Measurements from ENCODE around the gene MACF1. TPM values are rescaled to one million over a fixed set of nuclear protein-coding genes. Genes with fewer than 3 reads are reported as not detected.

MACF1 gene
- total RNA-seq, 1 donor from 2014 or later: 431 TPM

DNA sequence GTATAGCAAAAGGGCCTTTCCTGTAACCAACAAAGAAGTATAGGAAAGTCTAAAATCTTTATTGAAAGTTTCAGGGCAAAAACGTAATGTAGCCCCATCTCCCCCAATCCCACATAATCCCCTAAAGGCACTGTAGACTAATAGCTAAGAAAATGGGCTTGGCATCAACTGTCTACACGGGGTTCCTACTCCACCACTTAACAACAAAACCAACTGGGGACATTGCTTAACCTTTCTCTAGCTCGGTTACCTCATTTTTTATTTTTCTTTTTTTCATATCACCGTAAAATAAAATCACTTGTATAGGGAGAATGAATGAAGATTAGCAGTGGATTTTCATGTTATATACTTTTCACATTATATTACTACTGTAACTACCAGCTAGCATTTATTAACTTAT is 12.3 kb downstream of the MACF1 start:
- no peak overlapping the region for H3K27ac Mint-ChIP-seq (ENCODE audit: unreplicated experiment)
- TF ChIP-seq, protein P1, sequence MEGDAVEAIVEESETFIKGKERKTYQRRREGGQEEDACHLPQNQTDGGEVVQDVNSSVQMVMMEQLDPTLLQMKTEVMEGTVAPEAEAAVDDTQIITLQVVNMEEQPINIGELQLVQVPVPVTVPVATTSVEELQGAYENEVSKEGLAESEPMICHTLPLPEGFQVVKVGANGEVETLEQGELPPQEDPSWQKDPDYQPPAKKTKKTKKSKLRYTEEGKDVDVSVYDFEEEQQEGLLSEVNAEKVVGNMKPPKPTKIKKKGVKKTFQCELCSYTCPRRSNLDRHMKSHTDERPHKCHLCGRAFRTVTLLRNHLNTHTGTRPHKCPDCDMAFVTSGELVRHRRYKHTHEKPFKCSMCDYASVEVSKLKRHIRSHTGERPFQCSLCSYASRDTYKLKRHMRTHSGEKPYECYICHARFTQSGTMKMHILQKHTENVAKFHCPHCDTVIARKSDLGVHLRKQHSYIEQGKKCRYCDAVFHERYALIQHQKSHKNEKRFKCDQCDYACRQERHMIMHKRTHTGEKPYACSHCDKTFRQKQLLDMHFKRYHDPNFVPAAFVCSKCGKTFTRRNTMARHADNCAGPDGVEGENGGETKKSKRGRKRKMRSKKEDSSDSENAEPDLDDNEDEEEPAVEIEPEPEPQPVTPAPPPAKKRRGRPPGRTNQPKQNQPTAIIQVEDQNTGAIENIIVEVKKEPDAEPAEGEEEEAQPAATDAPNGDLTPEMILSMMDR (IDR thresholded peaks at IDR 0.05): no peak
- H3K36me3 Mint-ChIP-seq (ENCODE audit: unreplicated experiment): peaks cover 2% of the 10 kb centered on the region
- H3K9me3 Mint-ChIP-seq (ENCODE audit: unreplicated experiment): no peaks in the 10 kb centered on the region
- peaks cover 62% of the 10 kb centered on the region for H3K4me1 Mint-ChIP-seq (ENCODE audit: unreplicated experiment)
- H3K4me3 Mint-ChIP-seq (ENCODE audit: unreplicated experiment): no peak overlapping the region
- no peak for DNase-seq (ENCODE audit: extremely low spot score, unreplicated experiment)
- no peaks in the 10 kb centered on the region for H3K27me3 Mint-ChIP-seq (ENCODE audit: unreplicated experiment)

DNA sequence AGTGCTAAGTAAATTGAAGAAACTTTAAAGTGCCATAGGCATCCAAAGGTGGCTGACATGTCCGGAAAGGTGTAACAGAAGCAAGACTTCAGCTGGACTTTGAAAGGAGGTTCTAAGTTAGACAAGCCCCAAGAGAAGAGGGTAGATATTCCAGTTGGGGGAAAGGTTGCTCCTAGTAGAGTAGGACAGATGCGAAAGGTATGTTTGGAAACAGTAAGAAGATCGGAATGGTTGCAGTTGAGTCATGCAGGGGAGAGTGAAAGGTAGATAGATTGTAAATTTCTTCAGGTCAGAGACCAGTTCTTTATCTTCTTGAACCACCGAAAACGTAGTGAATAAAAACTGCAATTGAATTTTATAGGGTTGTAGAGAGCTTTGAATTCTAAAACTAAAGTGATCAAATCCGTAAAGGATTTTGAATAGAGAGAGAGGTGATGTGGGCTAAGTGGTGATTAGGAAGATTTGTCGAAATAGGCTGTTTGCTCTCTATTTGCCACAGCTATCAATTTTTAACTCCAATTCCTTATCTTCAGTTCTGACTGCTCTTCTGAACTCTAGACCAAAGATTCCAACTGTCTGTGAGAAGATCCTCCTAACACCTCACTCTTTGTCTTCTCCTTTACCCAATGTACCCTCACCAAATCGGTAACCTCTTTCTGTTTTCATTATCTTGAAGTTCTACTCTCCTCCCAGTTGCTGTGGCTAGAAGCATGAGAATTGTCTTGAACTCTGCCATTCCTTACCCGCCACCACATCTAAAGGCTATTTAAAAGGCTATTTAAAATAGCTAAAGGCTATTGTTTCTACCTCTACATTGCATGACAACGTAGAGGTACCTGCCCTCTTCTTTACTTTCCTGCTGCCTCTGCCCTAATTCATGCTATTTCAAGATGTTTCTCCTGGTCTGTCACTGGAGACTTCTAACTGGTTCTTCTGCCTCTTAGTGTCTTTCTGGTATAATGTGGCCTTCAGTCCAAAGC is 16.7 kb downstream of the MACF1 start:
- no peak for DNase-seq (ENCODE audit: extremely low spot score, unreplicated experiment)
- Mint-ChIP-seq H3K4me1 (ENCODE audit: unreplicated experiment) (peaks cover 27% of the 10 kb centered on the region), H3K27me3 (ENCODE audit: unreplicated experiment) (no peaks in the 10 kb centered on the region), H3K4me3 (ENCODE audit: unreplicated experiment) (no peak overlapping the region), H3K9me3 (ENCODE audit: unreplicated experiment) (no peaks in the 10 kb centered on the region), H3K27ac (ENCODE audit: unreplicated experiment) (no peak overlapping the region), H3K36me3 (ENCODE audit: unreplicated experiment) (no peaks in the 10 kb centered on the region)
- TF ChIP-seq, protein P1 (IDR thresholded peaks at IDR 0.05): no peak

DNA sequence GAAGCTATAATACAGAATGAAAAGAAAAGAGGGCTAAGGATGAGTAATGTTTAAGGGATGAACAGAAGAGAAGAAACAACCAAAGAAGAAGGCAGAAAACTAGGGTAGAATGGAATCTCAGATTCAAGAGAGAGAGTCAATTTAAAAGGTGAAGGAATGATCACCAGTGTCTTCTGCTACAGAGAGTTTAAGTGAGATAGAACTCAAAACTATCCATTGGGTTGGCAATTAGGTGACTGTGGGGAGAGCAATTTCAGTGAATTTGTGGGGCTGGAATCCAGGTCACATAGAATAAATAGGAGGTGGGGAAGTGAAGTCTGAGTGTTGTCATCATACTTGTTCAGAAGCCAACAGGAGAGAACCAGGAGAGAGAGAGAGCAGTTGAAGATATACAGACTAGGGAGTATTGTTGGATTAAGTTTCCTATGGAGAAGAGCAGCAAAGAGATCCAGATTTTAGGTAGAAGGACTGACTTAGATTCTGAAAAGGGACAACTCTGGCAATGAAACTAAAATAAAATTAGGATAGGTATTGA is 19.9 kb downstream of the MACF1 start:
- Mint-ChIP-seq H3K36me3 (ENCODE audit: unreplicated experiment) (no peaks in the 10 kb centered on the region), H3K9me3 (ENCODE audit: unreplicated experiment) (no peaks in the 10 kb centered on the region), H3K4me3 (ENCODE audit: unreplicated experiment) (no peak overlapping the region), H3K27ac (ENCODE audit: unreplicated experiment) (no peak overlapping the region), H3K27me3 (ENCODE audit: unreplicated experiment) (no peaks in the 10 kb centered on the region), H3K4me1 (ENCODE audit: unreplicated experiment) (peaks cover 18% of the 10 kb centered on the region)
- DNase-seq (ENCODE audit: extremely low spot score, unreplicated experiment): no peak
- TF ChIP-seq, protein P1 (IDR thresholded peaks at IDR 0.05): no peak

DNA sequence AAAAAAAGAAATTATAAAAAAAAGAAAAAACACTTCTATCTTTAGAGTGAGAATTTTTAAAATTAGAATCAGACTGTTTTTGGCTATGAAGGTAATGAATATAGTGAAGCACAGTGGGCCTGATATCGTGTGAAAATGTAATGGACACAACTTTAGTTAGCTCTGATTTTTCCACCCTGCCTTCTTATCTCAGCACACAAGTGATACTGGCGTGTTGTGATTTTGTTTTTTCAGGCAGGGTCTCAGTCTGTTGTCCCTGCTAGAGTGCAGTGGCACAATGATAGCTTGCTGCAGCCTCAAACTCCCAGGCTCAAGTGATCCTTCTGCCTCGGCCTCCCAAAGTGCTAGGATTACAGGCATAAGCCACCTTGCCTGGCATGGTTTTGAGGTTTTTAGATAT is 22.3 kb downstream of the MACF1 start:
- H3K27me3 Mint-ChIP-seq (ENCODE audit: unreplicated experiment): no peaks in the 10 kb centered on the region
- H3K9me3 Mint-ChIP-seq (ENCODE audit: unreplicated experiment): no peaks in the 10 kb centered on the region
- TF ChIP-seq, protein P1 (IDR thresholded peaks at IDR 0.05): no peak
- no peaks in the 10 kb centered on the region for H3K36me3 Mint-ChIP-seq (ENCODE audit: unreplicated experiment)
- DNase-seq (ENCODE audit: extremely low spot score, unreplicated experiment): no peak
- H3K27ac Mint-ChIP-seq (ENCODE audit: unreplicated experiment): no peak overlapping the region
- no peak overlapping the region for H3K4me3 Mint-ChIP-seq (ENCODE audit: unreplicated experiment)
- peaks cover 25% of the 10 kb centered on the region for H3K4me1 Mint-ChIP-seq (ENCODE audit: unreplicated experiment)

DNA sequence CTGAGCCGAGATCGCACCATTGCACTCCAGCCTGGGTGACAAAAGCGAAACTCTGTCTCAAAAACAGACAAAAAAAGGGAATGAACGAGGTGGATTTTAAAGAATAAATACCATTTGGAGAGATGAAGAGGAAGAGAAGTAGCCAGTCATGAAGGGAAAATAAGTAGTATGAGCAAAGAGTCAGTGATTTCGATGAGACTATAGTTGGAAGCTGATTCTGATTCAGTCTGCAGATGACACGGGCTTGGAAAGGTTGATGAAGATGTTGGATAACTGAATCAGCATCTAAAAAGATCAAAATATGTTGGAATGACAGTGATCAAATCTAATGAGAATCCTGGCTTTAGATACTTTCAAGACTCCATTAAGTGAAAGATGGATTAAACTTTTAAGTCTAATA is 23.8 kb downstream of the MACF1 start:
- no peaks in the 10 kb centered on the region for H3K9me3 Mint-ChIP-seq (ENCODE audit: unreplicated experiment)
- no peak overlapping the region for H3K27ac Mint-ChIP-seq (ENCODE audit: unreplicated experiment)
- H3K4me3 Mint-ChIP-seq (ENCODE audit: unreplicated experiment): no peak overlapping the region
- H3K27me3 Mint-ChIP-seq (ENCODE audit: unreplicated experiment): no peaks in the 10 kb centered on the region
- H3K4me1 Mint-ChIP-seq (ENCODE audit: unreplicated experiment): peaks cover 30% of the 10 kb centered on the region
- H3K36me3 Mint-ChIP-seq (ENCODE audit: unreplicated experiment): no peaks in the 10 kb centered on the region
- TF ChIP-seq, protein P1 (IDR thresholded peaks at IDR 0.05): no peak
- no peak for DNase-seq (ENCODE audit: extremely low spot score, unreplicated experiment)

All from osteocyte (in vitro differentiated cells).